ENCODE data around the gene CADM2.

The CADM2 gene

GRCh38 chr3:86037916-86038315, 1079.1 kb downstream of the CADM2 start:
- Histone ChIP-seq H3K4me3 (ENCODE audit: low read length) (no peak overlapping the region), H3K9me3 (ENCODE audit: control insufficient read depth, insufficient read depth, low read length) (no peaks in the 10 kb centered on the region), H3K79me2 (ENCODE audit: control insufficient read depth, low read length) (no peaks in the 10 kb centered on the region), H3K9me2 (replicated peaks; ENCODE audit: control insufficient read depth, low read length) (no peaks in the 10 kb centered on the region), H3F3A (ENCODE audit: control insufficient read depth, insufficient read depth) (no peaks in the 10 kb centered on the region), H4K20me1 (ENCODE audit: control insufficient read depth, insufficient read depth, low read depth, low read length) (no peaks in the 10 kb centered on the region), H3K27ac (ENCODE audit: low read depth, low read length) (no peak overlapping the region), H3K4me2 (ENCODE audit: low read length) (no peak overlapping the region), H3K4me1 (ENCODE audit: control insufficient read depth, low read length) (no peaks in the 10 kb centered on the region), H3K36me3 (ENCODE audit: control insufficient read depth, low read length) (no peaks in the 10 kb centered on the region), H3K27me3 (ENCODE audit: control insufficient read depth, low read length) (no peaks in the 10 kb centered on the region)
- TF ChIP-seq EZH2phosphoT487 (IDR thresholded peaks at IDR 0.05; ENCODE audit: borderline replicate concordance, low read length) (no peak), CTCF (IDR thresholded peaks at IDR 0.05; ENCODE audit: low read depth, low read length, poor library complexity, severe bottlenecking) (no peak)

GRCh38 chr3:86046436-86047136, 1087.8 kb downstream of the CADM2 start:
- H3K4me3 ChIP-seq (ENCODE audit: low read length), result no peak overlapping the region
- H3K9me2 ChIP-seq (replicated peaks; ENCODE audit: control insufficient read depth, low read length), result no peaks in the 10 kb centered on the region
- no peaks in the 10 kb centered on the region for H3K4me1 ChIP-seq (ENCODE audit: control insufficient read depth, low read length)
- H4K20me1 ChIP-seq (ENCODE audit: control insufficient read depth, insufficient read depth, low read depth, low read length), result no peaks in the 10 kb centered on the region
- no peaks in the 10 kb centered on the region for H3K36me3 ChIP-seq (ENCODE audit: control insufficient read depth, low read length)
- H3K79me2 ChIP-seq (ENCODE audit: control insufficient read depth, low read length), result no peaks in the 10 kb centered on the region
- H3K4me2 ChIP-seq (ENCODE audit: low read length), result no peak overlapping the region
- no peaks in the 10 kb centered on the region for H3K27me3 ChIP-seq (ENCODE audit: control insufficient read depth, low read length)
- no peak overlapping the region for H3K27ac ChIP-seq (ENCODE audit: low read depth, low read length)
- no peaks in the 10 kb centered on the region for H3F3A ChIP-seq (ENCODE audit: control insufficient read depth, insufficient read depth)
- no peak for TF ChIP-seq EZH2phosphoT487 (IDR thresholded peaks at IDR 0.05; ENCODE audit: borderline replicate concordance, low read length)
- no peak for TF ChIP-seq CTCF (IDR thresholded peaks at IDR 0.05; ENCODE audit: low read depth, low read length, poor library complexity, severe bottlenecking)
- H3K9me3 ChIP-seq (ENCODE audit: control insufficient read depth, insufficient read depth, low read length), result no peaks in the 10 kb centered on the region

- Histone ChIP-seq H3K36me3 (ENCODE audit: control insufficient read depth, low read length) (no peaks in the 10 kb centered on the region), H3K4me1 (ENCODE audit: control insufficient read depth, low read length) (no peaks in the 10 kb centered on the region), H3K4me2 (ENCODE audit: low read length) (no peak overlapping the region), H3K9me2 (replicated peaks; ENCODE audit: control insufficient read depth, low read length) (no peaks in the 10 kb centered on the region), H3K4me3 (ENCODE audit: low read length) (no peak overlapping the region), H3K27me3 (ENCODE audit: control insufficient read depth, low read length) (no peaks in the 10 kb centered on the region), H4K20me1 (ENCODE audit: control insufficient read depth, insufficient read depth, low read depth, low read length) (no peaks in the 10 kb centered on the region), H3K79me2 (ENCODE audit: control insufficient read depth, low read length) (no peaks in the 10 kb centered on the region), H3F3A (ENCODE audit: control insufficient read depth, insufficient read depth) (no peaks in the 10 kb centered on the region), H3K27ac (ENCODE audit: low read depth, low read length) (no peak overlapping the region), H3K9me3 (ENCODE audit: control insufficient read depth, insufficient read depth, low read length) (no peaks in the 10 kb centered on the region)
- TF ChIP-seq CTCF (IDR thresholded peaks at IDR 0.05; ENCODE audit: low read depth, low read length, poor library complexity, severe bottlenecking) (no peak), EZH2phosphoT487 (IDR thresholded peaks at IDR 0.05; ENCODE audit: borderline replicate concordance, low read length) (no peak)
These were observed 1088.4 kb downstream of the CADM2 start for GRCh38 chr3:86047161-86047560.

Data from DOHH2 (cell line).